NCI-H2029 treated with DMSO at 0.1 percent for 48 hours (cell line): ENCODE results near the gene CYP46A1.

Source experiments
- DNase-seq: peaks from one replicate; lab custom pipeline; 2025; lab: John Stamatoyannopoulos, UW

The CYP46A1 gene

GRCh38 chr14:99688210-99688581, 4.1 kb downstream of the CYP46A1 start:
- no peak for DNase-seq

GRCh38 chr14:99688629-99689028, 4.5 kb downstream of the CYP46A1 start:
- no peak for DNase-seq

- DNase-seq: no peak
These were observed 5.5 kb downstream of the CYP46A1 start for GRCh38 chr14:99689266-99690236.

GRCh38 chr14:99690636-99691035, 6.5 kb downstream of the CYP46A1 start:
- no peak for DNase-seq

GRCh38 chr14:99691111-99691885, 7.2 kb downstream of the CYP46A1 start:
- no peak for DNase-seq

- no peak for DNase-seq
These were observed 9.8 kb downstream of the CYP46A1 start for GRCh38 chr14:99693918-99694317.

GRCh38 chr14:99696929-99697328, 12.8 kb downstream of the CYP46A1 start:
- DNase-seq: no peak

- DNase-seq: no peak
These were observed 14.1 kb downstream of the CYP46A1 start for GRCh38 chr14:99698236-99698635.

GRCh38 chr14:99698642-99699041, 14.5 kb downstream of the CYP46A1 start:
- no peak for DNase-seq

- DNase-seq: no peak
These were observed 15.1 kb downstream of the CYP46A1 start for GRCh38 chr14:99699085-99699760.

- no peak for DNase-seq
These were observed 15.8 kb downstream of the CYP46A1 start for GRCh38 chr14:99699861-99700260.

- no peak for DNase-seq
These were observed 16.3 kb downstream of the CYP46A1 start for GRCh38 chr14:99700379-99700778.

- no peak for DNase-seq
These were observed 17.2 kb downstream of the CYP46A1 start for GRCh38 chr14:99701260-99701659.

GRCh38 chr14:99702115-99702514, 18.0 kb downstream of the CYP46A1 start:
- no peak for DNase-seq

GRCh38 chr14:99703381-99703780, 19.3 kb downstream of the CYP46A1 start:
- no peak for DNase-seq

- DNase-seq: no peak
These were observed 19.9 kb downstream of the CYP46A1 start for GRCh38 chr14:99704037-99704436.

GRCh38 chr14:99706107-99706900, 22.2 kb downstream of the CYP46A1 start:
- DNase-seq: no peak

GRCh38 chr14:99707420-99707819, 23.3 kb downstream of the CYP46A1 start:
- DNase-seq: no peak

GRCh38 chr14:99707921-99708320, 23.8 kb downstream of the CYP46A1 start:
- DNase-seq: no peak

- no peak for DNase-seq
These were observed 24.4 kb downstream of the CYP46A1 start for GRCh38 chr14:99708449-99708848.

- no peak for DNase-seq
These were observed 29.9 kb downstream of the CYP46A1 start for GRCh38 chr14:99713972-99714371.
